ENCODE results near the gene GSTK1. TPM values are rescaled to one million over a fixed set of nuclear protein-coding genes. Genes with fewer than 3 reads are reported as not detected.
A peak's percentile ranks its signal among the peaks of the same experiment; 100 is the strongest.

GSTK1 gene
- total RNA-seq, 2 experiments from 2014 or later, result 254 to 255 TPM

DNA sequence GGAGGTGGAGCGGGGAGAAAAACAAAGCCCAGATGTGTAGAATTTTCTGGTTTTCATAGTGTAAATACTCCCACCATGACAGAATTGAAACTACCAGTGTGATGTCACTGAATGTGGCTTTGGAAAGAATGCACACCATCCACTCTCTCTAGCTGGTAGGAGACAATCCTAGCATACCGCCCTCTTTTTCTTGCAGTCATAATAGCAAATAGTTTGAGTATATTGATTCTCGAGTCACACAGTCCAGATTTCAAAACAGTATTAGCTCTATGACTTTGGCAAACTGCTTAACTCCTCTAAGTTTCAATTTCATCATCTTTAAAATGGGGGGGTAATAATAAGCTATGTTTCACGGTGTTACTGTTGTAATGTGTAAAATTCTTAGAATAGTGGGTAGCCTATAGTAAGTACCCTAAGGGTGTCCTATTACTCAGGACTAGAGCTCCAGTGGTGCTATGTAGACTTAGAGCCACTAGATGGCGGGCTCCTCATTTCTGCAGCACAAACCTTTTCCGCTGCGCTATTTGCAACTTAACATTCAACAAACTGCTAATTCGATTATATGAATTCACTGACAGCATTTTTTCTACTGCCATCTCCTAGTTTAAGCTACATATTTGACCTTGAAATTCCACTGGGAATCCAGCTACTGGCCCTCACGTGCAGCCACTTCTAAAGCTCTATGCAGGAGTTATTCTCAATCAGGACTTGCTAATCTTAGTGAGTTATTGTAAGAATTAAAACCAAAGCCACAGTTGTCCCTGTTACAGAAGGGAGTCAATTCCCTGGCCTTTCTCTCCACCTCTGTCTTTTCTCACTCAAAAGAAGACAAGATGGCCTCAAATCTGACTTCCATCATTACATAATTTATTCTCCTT lies 22.7 kb upstream of the GSTK1 start:
- Mint-ChIP-seq H3K4me3 (no peak overlapping the region), H3K27me3 (ENCODE audit: low read depth) (peaks cover 11% of the 10 kb centered on the region), H3K36me3 (ENCODE audit: low read depth) (peaks cover 8% of the 10 kb centered on the region), H3K4me1 (ENCODE audit: low read depth) (peaks cover 37% of the 10 kb centered on the region), H3K9me3 (ENCODE audit: insufficient read depth) (peaks cover 18% of the 10 kb centered on the region), H3K27ac (peak overlapping the region; percentile 51)
- POLR2A ChIA-PET, result interaction anchor here (0.7 to 2.4 kb wide), 7 partner anchors 23 to 138 kb away, joined by 3 to 18 read pairs (median 4); partner anchors contain the start of genes CASP2 and GSTK1
- ATAC-seq (peak; percentile 85), DNase-seq (peak; percentile 83)
- CTCF ChIA-PET, result interaction anchor here (0.7 to 8.5 kb wide), 63 partner anchors 8 to 888 kb away, joined by 3 to 274 read pairs (median 7); partner anchors contain the start of genes CASP2, EPHA1, GSTK1 and TAS2R40

DNA sequence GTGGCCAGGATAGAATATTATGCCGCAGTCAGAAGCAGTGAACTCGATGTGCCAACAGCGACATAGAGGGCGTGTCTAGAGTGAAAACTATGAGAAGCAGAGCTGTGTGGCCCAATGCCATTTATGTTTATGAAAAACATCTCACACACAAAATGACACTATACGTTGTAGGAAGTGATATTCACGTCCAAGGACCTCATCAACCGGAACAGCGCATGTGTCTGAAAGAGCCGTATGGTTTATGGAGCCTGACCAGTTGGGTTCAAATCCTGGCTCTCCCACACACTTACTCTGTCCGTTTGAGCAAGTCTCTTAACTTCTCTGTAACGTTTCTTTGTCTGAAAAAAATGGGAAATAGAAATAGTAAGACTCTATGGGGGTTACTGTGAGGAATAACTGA lies 20.9 kb upstream of the GSTK1 start:
- H3K4me1 Mint-ChIP-seq (ENCODE audit: low read depth), result peaks cover 55% of the 10 kb centered on the region
- POLR2A ChIA-PET, result interaction anchor here (2.1 kb wide), 1 partner anchor 21 kb away, joined by 7 read pairs; the partner anchor contains the start of gene GSTK1

DNA sequence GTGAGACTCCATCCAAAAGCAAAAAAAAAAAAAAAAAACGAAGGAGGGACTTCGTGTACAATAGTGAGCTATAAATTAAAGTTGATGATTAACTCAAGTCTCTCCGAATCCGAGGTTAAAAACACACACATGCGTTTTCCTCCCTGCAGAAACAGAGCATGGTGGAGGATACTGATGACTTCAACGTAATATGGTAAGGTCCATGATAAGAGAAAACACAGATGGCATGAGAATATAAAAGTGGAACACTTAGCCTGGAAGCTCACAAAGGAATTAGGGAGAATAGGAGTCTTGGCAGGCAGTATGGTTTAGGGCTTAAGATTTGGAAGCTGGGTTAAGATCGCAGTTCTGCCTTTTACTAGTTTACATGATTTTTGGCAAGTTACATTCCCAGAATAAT lies 20.1 kb upstream of the GSTK1 start:
- no peak for ATAC-seq
- no peak overlapping the region for H3K27ac Mint-ChIP-seq
- no peak for DNase-seq
- ChIA-PET POLR2A (interaction anchor here (1.3 to 2.5 kb wide), 4 partner anchors 20 to 54 kb away, joined by 3 to 9 read pairs (median 6); partner anchors contain the start of genes CASP2 and GSTK1), CTCF (interaction anchor here (1.0 to 8.5 kb wide), 10 partner anchors 19 to 240 kb away, joined by 3 to 274 read pairs (median 4); partner anchors contain the start of genes CASP2 and GSTK1)
- peaks cover 9% of the 10 kb centered on the region for H3K9me3 Mint-ChIP-seq (ENCODE audit: insufficient read depth)
- H3K4me1 Mint-ChIP-seq (ENCODE audit: low read depth), result peaks cover 59% of the 10 kb centered on the region
- peaks cover 14% of the 10 kb centered on the region for H3K36me3 Mint-ChIP-seq (ENCODE audit: low read depth)
- H3K4me3 Mint-ChIP-seq, result no peak overlapping the region
- H3K27me3 Mint-ChIP-seq (ENCODE audit: low read depth), result peaks cover 2% of the 10 kb centered on the region

More for the DNA sequence above, 20.9 kb upstream of the GSTK1 start:
- Mint-ChIP-seq H3K4me3 (no peak overlapping the region), H3K36me3 (ENCODE audit: low read depth) (peaks cover 14% of the 10 kb centered on the region), H3K27ac (no peak overlapping the region), H3K9me3 (ENCODE audit: insufficient read depth) (peaks cover 10% of the 10 kb centered on the region), H3K27me3 (ENCODE audit: low read depth) (peaks cover 2% of the 10 kb centered on the region)
- no peak for DNase-seq
- ATAC-seq, result no peak
- CTCF ChIA-PET, result interaction anchor here (1.0 to 8.5 kb wide), 10 partner anchors 20 to 175 kb away, joined by 3 to 274 read pairs (median 28); partner anchors contain the start of genes CASP2 and GSTK1

DNA sequence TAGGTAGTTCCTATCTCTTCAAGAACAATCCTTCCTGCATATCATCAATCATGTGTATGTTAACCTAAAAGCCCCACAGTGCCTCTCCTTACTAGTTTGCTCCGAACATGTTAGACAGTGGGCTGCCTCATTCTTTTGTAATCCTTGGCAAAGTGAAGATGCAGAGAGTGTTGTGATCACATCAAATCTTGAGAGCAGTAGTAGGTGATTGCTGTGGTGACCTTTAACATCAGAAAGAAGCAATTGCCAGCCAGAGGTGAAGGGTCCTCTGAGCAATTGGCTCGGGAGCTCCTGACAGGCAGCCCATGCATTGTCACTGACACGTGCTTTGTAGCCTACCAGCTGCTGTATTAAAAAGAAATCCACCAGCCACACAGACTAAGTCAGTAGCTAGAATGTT lies 19.6 kb upstream of the GSTK1 start:
- Mint-ChIP-seq H3K36me3 (ENCODE audit: low read depth) (peaks cover 15% of the 10 kb centered on the region), H3K27me3 (ENCODE audit: low read depth) (peaks cover 2% of the 10 kb centered on the region), H3K27ac (peak overlapping the region; percentile 30), H3K9me3 (ENCODE audit: insufficient read depth) (peaks cover 12% of the 10 kb centered on the region), H3K4me1 (ENCODE audit: low read depth) (peaks cover 63% of the 10 kb centered on the region), H3K4me3 (no peak overlapping the region)
- ATAC-seq (no peak), DNase-seq (no peak)
- ChIA-PET CTCF (interaction anchor here (0.9 to 8.5 kb wide), 10 partner anchors 18 to 240 kb away, joined by 3 to 274 read pairs (median 4); partner anchors contain the start of genes CASP2 and GSTK1), POLR2A (interaction anchor here (1.3 to 2.5 kb wide), 4 partner anchors 20 to 53 kb away, joined by 3 to 9 read pairs (median 6); partner anchors contain the start of genes CASP2 and GSTK1)

DNA sequence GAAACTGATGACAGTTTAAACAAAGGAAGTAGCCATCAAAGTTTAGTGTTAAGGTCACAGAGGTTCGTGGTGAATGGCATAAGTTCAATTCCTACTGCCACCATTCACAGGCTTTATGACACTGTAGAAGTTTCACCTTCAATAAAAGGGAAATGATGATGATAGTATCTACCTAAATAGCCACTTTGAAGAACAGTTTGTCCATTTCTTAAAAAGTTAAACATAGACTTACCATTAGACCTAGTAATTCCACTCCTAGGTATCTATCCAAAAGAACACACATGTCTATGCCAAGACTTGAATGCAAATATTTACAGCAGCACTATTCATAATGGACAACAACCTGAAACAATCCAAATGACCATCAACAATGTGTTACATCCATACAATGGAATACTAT lies 18.9 kb upstream of the GSTK1 start:
- Mint-ChIP-seq H3K27me3 (ENCODE audit: low read depth) (no peaks in the 10 kb centered on the region), H3K27ac (no peak overlapping the region), H3K4me3 (no peak overlapping the region), H3K9me3 (ENCODE audit: insufficient read depth) (peaks cover 19% of the 10 kb centered on the region), H3K4me1 (ENCODE audit: low read depth) (peaks cover 70% of the 10 kb centered on the region), H3K36me3 (ENCODE audit: low read depth) (peaks cover 22% of the 10 kb centered on the region)
- no peak for ATAC-seq
- DNase-seq, result no peak
- ChIA-PET CTCF (interaction anchor here (0.9 to 8.5 kb wide), 9 partner anchors 18 to 173 kb away, joined by 3 to 274 read pairs (median 5); partner anchors contain the start of genes CASP2 and GSTK1), POLR2A (interaction anchor here (1.3 to 2.5 kb wide), 5 partner anchors 19 to 52 kb away, joined by 3 to 20 read pairs (median 7); partner anchors contain the start of genes CASP2 and GSTK1)

DNA sequence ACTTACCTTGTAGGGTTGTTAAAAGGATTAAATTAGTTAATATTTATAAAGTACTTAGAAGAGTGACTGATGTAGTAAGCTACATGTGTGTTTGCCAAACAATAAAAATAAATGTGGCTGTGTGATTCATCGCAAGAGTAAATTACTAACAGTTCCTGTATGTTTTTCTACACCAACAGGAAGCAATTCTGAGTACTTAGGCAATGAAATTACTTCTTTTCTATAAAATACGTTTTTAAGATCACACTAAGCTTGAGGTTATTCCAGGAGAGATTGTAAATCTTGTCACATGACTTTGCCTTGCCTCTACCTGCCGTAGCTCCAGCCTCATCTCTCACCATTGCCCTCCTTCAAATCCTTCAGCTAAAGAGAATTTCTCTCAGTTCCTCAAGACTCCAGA lies 18.1 kb upstream of the GSTK1 start:
- no peak for DNase-seq
- CTCF ChIA-PET, result interaction anchor here (0.6 to 8.5 kb wide), 11 partner anchors 12 to 127 kb away, joined by 3 to 274 read pairs (median 4); partner anchors contain the start of gene GSTK1
- Mint-ChIP-seq H3K9me3 (ENCODE audit: insufficient read depth) (peaks cover 27% of the 10 kb centered on the region), H3K27ac (peak overlapping the region; percentile 64), H3K36me3 (ENCODE audit: low read depth) (peaks cover 29% of the 10 kb centered on the region), H3K4me3 (no peak overlapping the region), H3K4me1 (ENCODE audit: low read depth) (peaks cover 76% of the 10 kb centered on the region), H3K27me3 (ENCODE audit: low read depth) (no peaks in the 10 kb centered on the region)
- peak; percentile 50 for ATAC-seq
- POLR2A ChIA-PET, result interaction anchor here (1.9 to 2.5 kb wide), 2 partner anchors 18 to 43 kb away, joined by 9 to 20 read pairs; partner anchors contain the start of genes CASP2 and GSTK1

DNA sequence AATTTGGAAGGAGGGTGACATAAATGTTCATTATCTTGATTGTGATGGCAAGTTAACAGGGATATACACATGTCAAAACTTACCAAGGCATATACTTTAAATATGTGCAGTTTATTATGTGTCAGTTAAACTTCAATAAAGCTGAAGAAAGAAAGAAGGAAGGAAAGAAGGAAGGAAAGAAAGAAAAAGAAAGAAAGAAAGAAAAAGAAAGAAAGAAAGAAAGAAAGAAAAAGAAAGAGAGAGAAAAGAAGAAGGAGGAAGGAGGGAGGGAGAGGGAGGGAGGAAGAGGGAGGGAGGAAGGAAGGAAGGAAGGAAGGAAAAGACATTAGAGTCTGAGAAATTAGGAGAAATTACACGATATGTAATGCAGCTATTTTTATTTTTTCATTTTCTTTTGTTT lies 15.9 kb upstream of the GSTK1 start:
- no peak for DNase-seq
- H3K4me1 Mint-ChIP-seq (ENCODE audit: low read depth), result peaks cover 85% of the 10 kb centered on the region
- H3K36me3 Mint-ChIP-seq (ENCODE audit: low read depth), result peaks cover 50% of the 10 kb centered on the region
- H3K9me3 Mint-ChIP-seq (ENCODE audit: insufficient read depth), result peaks cover 32% of the 10 kb centered on the region
- no peak overlapping the region for H3K27ac Mint-ChIP-seq
- ChIA-PET CTCF (interaction anchor here (0.6 to 1.1 kb wide), 5 partner anchors 11 to 62 kb away, joined by 3 to 4 read pairs (median 3); partner anchors contain the start of gene CASP2), POLR2A (interaction anchor here (0.8 to 1.9 kb wide), 2 partner anchors 16 to 32 kb away, joined by 4 to 10 read pairs; partner anchors contain the start of gene GSTK1)
- H3K4me3 Mint-ChIP-seq, result no peak overlapping the region
- no peak for ATAC-seq
- no peaks in the 10 kb centered on the region for H3K27me3 Mint-ChIP-seq (ENCODE audit: low read depth)

DNA sequence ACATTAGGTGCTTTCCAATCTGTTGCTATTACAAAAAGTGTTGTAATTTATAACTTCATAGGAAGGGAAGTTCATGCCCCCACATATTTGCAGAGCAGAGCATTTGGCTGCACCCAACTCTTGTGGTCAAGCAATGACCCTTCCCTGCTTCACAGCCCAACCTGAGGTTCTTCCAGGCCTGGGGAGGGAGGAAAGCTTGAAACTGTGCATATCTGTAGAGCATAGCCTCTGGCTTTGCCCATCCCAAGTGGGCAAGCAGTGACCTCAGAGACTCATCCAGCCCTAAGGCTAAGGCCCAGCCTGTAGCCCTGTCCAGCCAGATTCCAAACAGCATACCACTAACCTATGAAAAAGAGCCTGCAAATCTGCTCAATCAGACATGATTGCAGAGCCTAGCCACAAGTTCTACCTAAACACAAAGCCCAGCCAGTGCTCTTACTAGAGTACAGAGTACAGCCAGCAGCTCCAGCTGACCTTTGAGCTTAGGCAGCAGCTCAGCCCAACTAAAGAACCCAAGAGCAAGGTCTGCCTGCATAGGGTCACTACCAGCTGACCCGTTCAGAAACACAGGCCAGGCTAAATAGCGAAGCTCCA lies 14.4 kb upstream of the GSTK1 start:
- Mint-ChIP-seq H3K4me1 (ENCODE audit: low read depth) (peaks cover 83% of the 10 kb centered on the region), H3K27me3 (ENCODE audit: low read depth) (no peaks in the 10 kb centered on the region), H3K4me3 (no peak overlapping the region), H3K36me3 (ENCODE audit: low read depth) (peaks cover 61% of the 10 kb centered on the region), H3K9me3 (ENCODE audit: insufficient read depth) (peaks cover 44% of the 10 kb centered on the region), H3K27ac (peak overlapping the region; percentile 31)
- CTCF ChIA-PET, result interaction anchor here (1.1 to 3.6 kb wide), 4 partner anchors 9 to 96 kb away, joined by 3 to 29 read pairs (median 4); no protein-coding TSS in a partner anchor
- no peak for ATAC-seq
- POLR2A ChIA-PET, result interaction anchor here (0.7 to 2.7 kb wide), 3 partner anchors 14 to 1511 kb away, joined by 3 to 13 read pairs (median 3); partner anchors contain the start of genes GSTK1 and SSBP1
- DNase-seq, result no peak

DNA sequence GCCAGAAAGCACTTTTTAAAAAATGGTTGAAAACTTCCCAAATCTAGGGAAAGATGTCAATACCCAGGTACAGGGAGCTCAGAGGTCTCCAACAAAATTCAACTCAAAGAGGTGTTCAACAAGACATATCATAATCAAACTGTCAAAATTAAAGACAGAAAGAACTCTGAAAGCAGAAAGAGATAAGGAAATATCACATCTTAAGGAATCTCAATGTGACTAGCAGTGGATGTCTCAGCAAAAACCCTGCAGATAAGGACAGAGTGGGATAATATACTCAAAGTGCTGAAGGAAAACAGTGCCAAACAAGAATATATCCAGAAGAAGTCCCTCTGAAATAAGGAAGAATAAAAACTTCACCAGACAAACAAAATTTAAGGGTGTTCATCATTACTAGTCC lies 13.0 kb upstream of the GSTK1 start:
- H3K9me3 Mint-ChIP-seq (ENCODE audit: insufficient read depth), result peaks cover 54% of the 10 kb centered on the region
- ATAC-seq, result no peak
- peak overlapping the region; percentile 44 for H3K27ac Mint-ChIP-seq
- H3K4me1 Mint-ChIP-seq (ENCODE audit: low read depth), result peaks cover 81% of the 10 kb centered on the region
- peaks cover 65% of the 10 kb centered on the region for H3K36me3 Mint-ChIP-seq (ENCODE audit: low read depth)
- no peak overlapping the region for H3K4me3 Mint-ChIP-seq
- POLR2A ChIA-PET, result interaction anchor here (0.7 to 2.7 kb wide), 4 partner anchors 13 to 130 kb away, joined by 3 to 13 read pairs (median 4); partner anchors contain the start of gene GSTK1
- DNase-seq, result no peak
- no peaks in the 10 kb centered on the region for H3K27me3 Mint-ChIP-seq (ENCODE audit: low read depth)
- CTCF ChIA-PET, result interaction anchor here (0.8 to 3.6 kb wide), 11 partner anchors 10 to 130 kb away, joined by 3 to 29 read pairs (median 4); partner anchors contain the start of genes CASP2 and GSTK1

DNA sequence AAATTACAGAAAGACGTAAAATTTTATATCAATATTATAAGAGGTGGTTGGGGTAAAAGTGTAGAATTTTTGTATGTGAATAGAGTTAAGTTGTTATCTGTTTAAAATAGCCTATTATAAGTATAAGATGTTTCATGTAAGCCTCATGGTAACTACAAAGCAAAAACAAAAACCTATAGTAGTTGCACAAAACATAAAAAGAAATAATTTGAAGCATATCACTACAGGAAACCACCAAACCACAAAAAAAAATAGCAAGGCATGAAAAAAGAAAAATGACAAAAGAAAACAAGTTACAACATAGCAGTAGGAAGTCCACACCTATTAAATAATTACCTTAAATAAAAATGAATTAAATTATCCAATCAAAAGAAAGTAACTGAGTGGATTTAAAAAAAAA lies 12.4 kb upstream of the GSTK1 start:
- H3K27me3 Mint-ChIP-seq (ENCODE audit: low read depth), result no peaks in the 10 kb centered on the region
- H3K4me3 Mint-ChIP-seq, result peak overlapping the region; percentile 16
- POLR2A ChIA-PET, result interaction anchor here (1.3 to 2.7 kb wide), 3 partner anchors 12 to 129 kb away, joined by 3 to 13 read pairs (median 5); partner anchors contain the start of gene GSTK1

More for the DNA sequence above, 12.4 kb upstream of the GSTK1 start:
- Mint-ChIP-seq H3K27ac (peak overlapping the region; percentile 74), H3K36me3 (ENCODE audit: low read depth) (peaks cover 67% of the 10 kb centered on the region), H3K9me3 (ENCODE audit: insufficient read depth) (peaks cover 54% of the 10 kb centered on the region), H3K4me1 (ENCODE audit: low read depth) (peaks cover 81% of the 10 kb centered on the region)
- no peak for DNase-seq
- CTCF ChIA-PET, result interaction anchor here (0.8 to 3.6 kb wide), 9 partner anchors 11 to 130 kb away, joined by 3 to 29 read pairs (median 4); partner anchors contain the start of genes CASP2 and GSTK1
- ATAC-seq, result peak; percentile 61

All from activated CD8-positive, alpha-beta T cell treated with anti-CD3 and anti-CD28 coated beads, Interleukin-2, amount 10 ng/mL, durations not matched to agents 7 days and 5 days (primary cell).